ENCODE results near the gene CRISPLD2.

CRISPLD2 gene

DNA sequence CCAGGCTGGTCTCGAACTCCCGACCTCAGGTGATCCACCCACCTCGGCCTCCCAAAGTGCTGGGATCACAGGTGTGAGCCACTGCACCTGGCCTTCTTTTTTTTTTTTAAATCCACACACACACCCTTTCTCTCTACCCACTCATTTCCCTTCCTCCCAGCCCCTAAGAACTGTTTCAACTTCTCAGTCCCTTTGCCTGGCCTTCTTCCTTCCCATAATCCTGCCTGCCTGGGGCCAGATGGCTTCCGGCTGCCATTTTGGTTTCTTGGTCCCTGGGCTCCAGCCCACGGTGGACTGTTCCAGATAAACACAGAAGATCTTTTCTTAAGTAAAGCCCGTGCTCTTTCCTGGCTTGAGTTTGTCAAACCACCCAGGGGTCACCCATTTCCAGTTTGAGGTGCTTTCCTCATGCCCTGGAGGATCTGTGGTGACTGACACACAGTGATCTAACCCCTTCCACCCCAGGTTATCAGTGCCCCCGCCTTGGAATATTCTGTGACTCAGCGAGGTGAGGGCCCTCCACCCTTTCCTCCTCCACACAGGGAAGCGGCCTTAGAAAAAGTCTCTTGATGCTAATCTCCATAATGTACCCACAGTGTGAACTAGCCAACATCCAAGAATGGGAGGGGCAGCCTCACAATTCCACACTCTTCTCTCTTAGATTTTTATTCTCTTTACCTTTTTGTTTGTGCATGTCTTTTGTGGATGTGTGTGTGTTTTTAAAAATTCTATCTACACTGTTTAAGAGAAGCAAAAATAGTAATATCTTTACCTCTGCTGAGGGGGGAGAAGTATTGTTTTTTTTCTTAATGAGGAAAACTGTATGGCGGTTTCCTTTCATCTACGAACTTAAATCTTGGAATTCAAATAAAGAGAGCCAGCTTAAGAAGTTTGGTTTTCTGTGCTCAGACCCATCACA is 60.0 kb downstream of the CRISPLD2 start:
- H3K36me3 ChIP-seq (ENCODE audit: insufficient read depth, low read length) = no peaks in the 10 kb centered on the region
- H3K9ac ChIP-seq (ENCODE audit: low read depth, low read length) = no peak overlapping the region
- 80% methylated on average over 11 of the region's 11 CpGs for WGBS

DNA sequence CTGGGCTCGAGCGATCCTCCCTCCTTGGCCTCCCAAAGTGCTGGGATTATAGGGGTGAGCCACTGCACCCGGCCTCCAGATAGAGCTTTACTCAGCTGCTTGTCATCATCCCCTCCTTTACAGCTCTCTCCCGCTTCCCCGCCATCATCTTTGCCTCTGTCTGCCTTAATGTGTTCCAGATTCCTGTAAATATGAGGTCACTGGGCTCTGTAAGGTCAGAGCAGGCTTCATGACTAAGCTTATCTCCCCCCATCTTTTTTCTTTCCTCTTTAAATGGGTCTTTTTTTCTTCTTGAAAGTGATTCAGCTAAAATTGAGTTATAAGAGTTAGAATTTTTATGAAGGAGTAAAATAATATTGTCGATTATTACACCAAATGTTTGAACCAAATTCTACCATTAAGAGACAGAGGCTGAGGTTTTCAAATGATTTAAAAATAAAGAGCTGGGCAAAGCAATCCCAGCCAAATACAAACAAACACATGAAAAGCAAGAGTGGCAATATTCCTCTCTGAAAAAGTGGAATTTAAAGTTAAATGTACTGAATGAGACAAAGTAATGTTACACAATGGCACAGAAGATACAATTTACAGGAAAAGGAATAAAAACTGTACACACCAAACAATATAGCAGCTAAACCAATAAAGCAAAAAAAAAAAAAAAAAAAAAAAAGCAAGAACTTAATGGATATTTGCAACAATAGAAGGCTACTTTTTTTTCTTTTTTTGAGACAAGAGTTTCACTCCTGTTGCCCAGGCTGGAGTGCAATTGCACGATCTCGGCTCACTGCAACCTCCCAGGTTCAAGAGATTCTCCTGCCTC is 62.1 kb downstream of the CRISPLD2 start:
- H3K36me3 ChIP-seq (ENCODE audit: insufficient read depth, low read length) = no peaks in the 10 kb centered on the region
- H3K4me1 ChIP-seq (ENCODE audit: insufficient read depth, low read length) = peaks cover 24% of the 10 kb centered on the region
- H3K27ac ChIP-seq (ENCODE audit: low read depth, low read length) = no peak overlapping the region
- H3K4me3 ChIP-seq (ENCODE audit: low read length) = no peak overlapping the region
- H3K9ac ChIP-seq (ENCODE audit: low read depth, low read length) = no peak overlapping the region
- no peaks in the 10 kb centered on the region for H3K27me3 ChIP-seq (ENCODE audit: insufficient read depth, low read length)
- no peaks in the 10 kb centered on the region for H3K9me3 ChIP-seq (ENCODE audit: insufficient read depth, low read depth, low read length)
- 82% methylated on average over 7 of the region's 8 CpGs for WGBS

More for the DNA sequence above, 60.0 kb downstream of the CRISPLD2 start:
- no peaks in the 10 kb centered on the region for H3K9me3 ChIP-seq (ENCODE audit: insufficient read depth, low read depth, low read length)
- no peak overlapping the region for H3K27ac ChIP-seq (ENCODE audit: low read depth, low read length)
- peaks cover 13% of the 10 kb centered on the region for H3K4me1 ChIP-seq (ENCODE audit: insufficient read depth, low read length)
- H3K27me3 ChIP-seq (ENCODE audit: insufficient read depth, low read length) = no peaks in the 10 kb centered on the region
- H3K4me3 ChIP-seq (ENCODE audit: low read length) = no peak overlapping the region

DNA sequence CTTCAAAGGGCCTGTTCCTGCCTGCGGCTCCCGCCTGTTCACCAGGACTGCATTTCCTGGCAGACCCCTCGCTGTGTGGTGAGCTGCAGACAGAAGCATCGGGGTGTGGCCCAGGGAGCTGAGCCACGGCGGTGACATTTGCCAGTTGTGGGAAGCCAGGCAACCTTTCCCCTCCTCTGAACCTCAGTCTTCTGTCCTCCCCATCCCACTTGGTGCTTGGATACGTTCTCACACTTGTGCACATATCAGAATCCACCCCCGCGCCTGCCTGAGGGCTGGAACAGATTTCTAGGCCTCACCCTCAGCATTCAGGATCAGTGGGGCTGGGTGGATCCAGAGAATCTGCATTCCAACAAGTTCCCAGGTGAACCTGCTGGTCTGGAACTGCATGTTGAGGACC is 63.5 kb downstream of the CRISPLD2 start:
- WGBS = 58% methylated on average over 9 of the region's 9 CpGs
- no peak overlapping the region for H3K27ac ChIP-seq (ENCODE audit: low read depth, low read length)
- H3K4me3 ChIP-seq (ENCODE audit: low read length) = no peak overlapping the region
- H3K9ac ChIP-seq (ENCODE audit: low read depth, low read length) = no peak overlapping the region
- no peaks in the 10 kb centered on the region for H3K36me3 ChIP-seq (ENCODE audit: insufficient read depth, low read length)
- no peaks in the 10 kb centered on the region for H3K27me3 ChIP-seq (ENCODE audit: insufficient read depth, low read length)
- no peaks in the 10 kb centered on the region for H3K9me3 ChIP-seq (ENCODE audit: insufficient read depth, low read depth, low read length)
- H3K4me1 ChIP-seq (ENCODE audit: insufficient read depth, low read length) = peaks cover 28% of the 10 kb centered on the region

DNA sequence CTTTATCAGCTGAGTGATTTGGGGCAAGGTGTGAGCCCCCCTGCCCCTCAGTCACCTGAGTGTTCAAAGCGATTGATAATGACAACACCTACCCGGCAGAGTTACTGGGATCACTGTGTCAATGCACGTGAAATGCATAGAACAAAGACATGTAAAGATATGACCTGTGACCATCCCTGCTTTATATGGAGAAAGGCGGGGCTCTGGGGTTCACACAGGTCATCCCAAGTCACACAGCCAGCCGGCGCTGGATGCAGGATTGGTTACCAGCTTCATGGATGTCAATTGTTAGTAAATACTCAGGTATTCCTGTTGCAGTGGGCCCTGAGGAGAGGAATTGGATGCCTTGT is 64.4 kb downstream of the CRISPLD2 start:
- peaks cover 28% of the 10 kb centered on the region for H3K4me1 ChIP-seq (ENCODE audit: insufficient read depth, low read length)
- no peak overlapping the region for H3K9ac ChIP-seq (ENCODE audit: low read depth, low read length)
- H3K9me3 ChIP-seq (ENCODE audit: insufficient read depth, low read depth, low read length) = no peaks in the 10 kb centered on the region
- no peaks in the 10 kb centered on the region for H3K36me3 ChIP-seq (ENCODE audit: insufficient read depth, low read length)
- H3K27me3 ChIP-seq (ENCODE audit: insufficient read depth, low read length) = no peaks in the 10 kb centered on the region
- WGBS = 80% methylated on average over 6 of the region's 6 CpGs
- no peak overlapping the region for H3K4me3 ChIP-seq (ENCODE audit: low read length)
- H3K27ac ChIP-seq (ENCODE audit: low read depth, low read length) = no peak overlapping the region; the same call in 1 of the 2 replicates

DNA sequence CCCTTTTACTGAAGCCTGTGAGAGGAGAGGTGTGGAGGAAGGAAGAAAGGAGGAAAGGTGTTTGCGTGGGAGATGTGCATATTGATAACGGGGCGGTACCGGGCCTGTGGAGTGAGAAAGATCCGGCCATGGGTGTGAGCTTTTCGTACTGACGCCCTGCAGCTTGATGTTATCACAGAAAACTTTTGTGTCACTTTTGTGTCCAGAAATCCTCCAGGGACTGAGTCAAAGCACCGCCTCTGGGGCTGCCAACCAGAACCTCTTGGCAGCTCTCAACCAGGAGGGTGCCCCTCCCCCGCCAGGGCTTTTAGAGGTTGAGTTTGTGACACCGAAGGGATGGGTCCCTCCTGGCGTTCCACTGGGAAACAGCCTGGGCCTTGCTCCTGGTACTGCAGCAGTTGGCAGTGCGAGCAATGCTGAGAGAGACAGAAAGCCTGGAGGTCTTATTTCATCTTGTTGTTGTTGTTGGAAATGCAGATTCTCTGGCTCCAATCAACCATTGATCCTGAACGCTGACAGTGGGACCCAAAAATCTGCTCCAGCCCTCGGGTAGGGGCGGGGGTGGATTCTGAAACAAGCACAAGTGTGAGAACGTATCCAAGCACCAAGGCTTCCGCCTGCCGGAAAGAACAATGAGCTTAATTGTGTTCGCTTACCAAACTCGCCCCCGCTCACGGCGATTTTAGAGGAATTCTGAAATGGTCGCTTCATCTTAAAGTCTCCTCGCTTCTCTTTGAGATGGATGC is 65.0 kb downstream of the CRISPLD2 start:
- Histone ChIP-seq H3K4me1 (ENCODE audit: insufficient read depth, low read length) (peaks cover 28% of the 10 kb centered on the region), H3K27me3 (ENCODE audit: insufficient read depth, low read length) (no peaks in the 10 kb centered on the region), H3K4me3 (ENCODE audit: low read length) (no peak overlapping the region), H3K27ac (ENCODE audit: low read depth, low read length) (peak overlapping the region; percentile 58), H3K9me3 (ENCODE audit: insufficient read depth, low read depth, low read length) (no peaks in the 10 kb centered on the region), H3K36me3 (ENCODE audit: insufficient read depth, low read length) (no peaks in the 10 kb centered on the region), H3K9ac (ENCODE audit: low read depth, low read length) (peak overlapping the region; percentile 22; the same call in 1 of the 2 replicates)
- 36% methylated on average over 25 of the region's 25 CpGs for WGBS

DNA sequence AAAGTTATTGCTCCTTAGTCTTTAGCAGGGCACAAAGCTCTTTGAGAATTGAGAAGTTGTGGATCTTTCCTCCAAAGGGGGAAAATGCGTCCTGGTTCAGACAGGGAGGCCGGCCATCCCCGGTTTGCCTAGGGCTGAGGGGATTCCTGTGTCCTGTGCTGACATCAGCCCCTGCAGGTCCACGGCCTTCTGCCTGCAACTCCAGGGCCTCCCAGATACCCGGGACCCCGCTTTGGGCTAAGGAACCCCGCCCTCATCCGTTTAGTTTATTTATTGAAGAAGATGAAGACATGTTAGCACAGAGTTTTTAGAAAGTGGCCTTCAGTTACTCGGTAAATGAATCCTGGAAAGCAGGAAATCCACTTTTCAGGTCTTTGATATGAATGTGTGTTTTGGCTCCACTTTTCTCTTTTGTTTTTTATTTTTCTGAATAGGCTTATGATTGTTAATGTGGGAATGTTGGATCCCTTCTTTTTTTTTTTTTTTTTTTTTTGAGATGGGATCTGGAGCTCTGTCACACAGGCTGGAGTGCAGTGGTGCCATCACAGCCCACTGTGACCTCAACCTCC is 65.6 kb downstream of the CRISPLD2 start:
- Histone ChIP-seq H3K27ac (ENCODE audit: low read depth, low read length) (peak overlapping the region; percentile 58), H3K9me3 (ENCODE audit: insufficient read depth, low read depth, low read length) (no peaks in the 10 kb centered on the region), H3K27me3 (ENCODE audit: insufficient read depth, low read length) (no peaks in the 10 kb centered on the region), H3K4me3 (ENCODE audit: low read length) (no peak overlapping the region), H3K9ac (ENCODE audit: low read depth, low read length) (peak overlapping the region; percentile 22; the same call in 1 of the 2 replicates), H3K36me3 (ENCODE audit: insufficient read depth, low read length) (no peaks in the 10 kb centered on the region), H3K4me1 (ENCODE audit: insufficient read depth, low read length) (peaks cover 28% of the 10 kb centered on the region)
- WGBS = 55% methylated on average over 9 of the region's 9 CpGs

- 83% methylated on average over 11 of the region's 11 CpGs for WGBS
- peaks cover 28% of the 10 kb centered on the region for H3K4me1 ChIP-seq (ENCODE audit: insufficient read depth, low read length)
- H3K4me3 ChIP-seq (ENCODE audit: low read length) = no peak overlapping the region
- H3K9ac ChIP-seq (ENCODE audit: low read depth, low read length) = no peak overlapping the region
- H3K36me3 ChIP-seq (ENCODE audit: insufficient read depth, low read length) = no peaks in the 10 kb centered on the region
- no peaks in the 10 kb centered on the region for H3K27me3 ChIP-seq (ENCODE audit: insufficient read depth, low read length)
- H3K27ac ChIP-seq (ENCODE audit: low read depth, low read length) = no peak overlapping the region
- no peaks in the 10 kb centered on the region for H3K9me3 ChIP-seq (ENCODE audit: insufficient read depth, low read depth, low read length)
Observed at GRCh38 chr16:84886497-84887090, 66.8 kb downstream of the CRISPLD2 start.

DNA sequence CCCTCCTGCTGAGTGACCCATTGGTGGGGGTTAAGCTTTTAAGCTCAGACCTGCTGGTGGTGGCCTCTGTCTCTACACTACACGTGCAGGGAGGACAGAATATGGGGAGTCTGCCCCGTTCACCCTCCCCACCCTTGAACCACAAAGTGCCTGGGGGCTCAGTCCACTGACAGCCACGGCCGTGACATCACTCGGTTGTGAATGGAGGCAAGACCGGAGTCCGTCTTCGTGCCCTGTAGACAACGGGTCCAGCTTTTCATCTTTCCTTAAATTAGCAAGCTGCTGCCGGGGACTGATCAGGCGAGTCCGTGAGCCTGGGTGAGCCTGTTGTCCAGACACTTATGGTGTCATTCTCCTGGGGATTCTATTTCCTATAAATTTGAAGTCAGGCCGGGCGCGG is 67.4 kb downstream of the CRISPLD2 start:
- Histone ChIP-seq H3K4me3 (ENCODE audit: low read length) (no peak overlapping the region), H3K27ac (ENCODE audit: low read depth, low read length) (no peak overlapping the region), H3K36me3 (ENCODE audit: insufficient read depth, low read length) (no peaks in the 10 kb centered on the region), H3K9ac (ENCODE audit: low read depth, low read length) (no peak overlapping the region), H3K4me1 (ENCODE audit: insufficient read depth, low read length) (peaks cover 28% of the 10 kb centered on the region), H3K27me3 (ENCODE audit: insufficient read depth, low read length) (no peaks in the 10 kb centered on the region), H3K9me3 (ENCODE audit: insufficient read depth, low read depth, low read length) (no peaks in the 10 kb centered on the region)
- WGBS = 89% methylated on average over 15 of the region's 15 CpGs

DNA sequence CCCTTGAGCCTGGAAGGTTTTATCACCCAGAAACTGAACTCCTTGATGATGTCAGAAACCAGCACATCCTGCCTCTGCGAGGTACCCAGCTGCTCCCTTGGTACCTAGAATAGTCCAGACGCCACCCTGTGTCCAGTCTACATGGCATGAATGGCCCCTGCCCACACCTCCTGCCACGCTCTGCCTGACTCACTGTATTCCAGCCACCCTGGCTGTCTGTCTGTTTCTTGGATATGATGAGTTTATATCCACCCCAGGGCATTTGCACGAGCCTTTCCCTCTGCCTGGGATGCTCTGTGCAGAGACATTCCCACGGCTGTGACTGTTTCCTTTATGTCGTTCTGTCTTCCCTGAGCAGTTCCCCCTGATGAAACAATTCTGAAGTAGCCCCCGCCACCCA is 68.7 kb downstream of the CRISPLD2 start:
- Histone ChIP-seq H3K9ac (ENCODE audit: low read depth, low read length) (no peak overlapping the region), H3K27me3 (ENCODE audit: insufficient read depth, low read length) (no peaks in the 10 kb centered on the region), H3K4me3 (ENCODE audit: low read length) (no peak overlapping the region), H3K4me1 (ENCODE audit: insufficient read depth, low read length) (peaks cover 21% of the 10 kb centered on the region), H3K36me3 (ENCODE audit: insufficient read depth, low read length) (no peaks in the 10 kb centered on the region), H3K27ac (ENCODE audit: low read depth, low read length) (no peak overlapping the region), H3K9me3 (ENCODE audit: insufficient read depth, low read depth, low read length) (no peaks in the 10 kb centered on the region)
- WGBS = 94% methylated on average over 7 of the region's 7 CpGs

- H3K9me3 ChIP-seq (ENCODE audit: insufficient read depth, low read depth, low read length) = no peaks in the 10 kb centered on the region
- no peak overlapping the region for H3K4me3 ChIP-seq (ENCODE audit: low read length)
- H3K4me1 ChIP-seq (ENCODE audit: insufficient read depth, low read length) = peaks cover 21% of the 10 kb centered on the region
- H3K27ac ChIP-seq (ENCODE audit: low read depth, low read length) = no peak overlapping the region
- 83% methylated on average over 12 of the region's 12 CpGs for WGBS
- no peaks in the 10 kb centered on the region for H3K27me3 ChIP-seq (ENCODE audit: insufficient read depth, low read length)
- no peaks in the 10 kb centered on the region for H3K36me3 ChIP-seq (ENCODE audit: insufficient read depth, low read length)
- H3K9ac ChIP-seq (ENCODE audit: low read depth, low read length) = no peak overlapping the region
Observed at GRCh38 chr16:84889066-84889465, 69.3 kb downstream of the CRISPLD2 start.
